GM20431 (cell line): ENCODE measurements around the gene TTC16.
"Not testable (repeated sequence)": the region's sequence is repeated elsewhere in the genome, so short reads cannot be mapped to it uniquely, and the experiment has no call there.

Experiments used
- in situ Hi-C: fragments of 300-500 bp; cut with MseI, MboI; formaldehyde crosslinking; loops from one replicate; pipeline ENCODE4 v1.15.0; 2020; ENCODE audit warnings: low sequenced_read_pairs; ENCODE audit not compliant: unreplicated experiment

The TTC16 gene

GRCh38 chr9:127739614-127740330, 23.9 kb downstream of the TTC16 start:
- in situ Hi-C loops, result no loop called here

GRCh38 chr9:127741831-127742434, 26.1 kb downstream of the TTC16 start:
- in situ Hi-C loops, result no loop called here

GRCh38 chr9:127742435-127743088, 26.7 kb downstream of the TTC16 start:
- in situ Hi-C loops, result no loop called here

GRCh38 chr9:127744398-127745110, 28.7 kb downstream of the TTC16 start:
- in situ Hi-C loops, result no loop called here

- in situ Hi-C loops, result no loop called here
Observed at GRCh38 chr9:127746959-127747569, 31.2 kb downstream of the TTC16 start.

GRCh38 chr9:127749090-127749787, 33.4 kb downstream of the TTC16 start:
- in situ Hi-C loops, result no loop called here

GRCh38 chr9:127751269-127752054, 35.6 kb downstream of the TTC16 start:
- in situ Hi-C loops, result no loop called here

GRCh38 chr9:127753148-127753547, 37.3 kb downstream of the TTC16 start:
- in situ Hi-C loops, result no loop called here

GRCh38 chr9:127753622-127754021, 37.7 kb downstream of the TTC16 start:
- in situ Hi-C loops, result no loop called here

GRCh38 chr9:127754099-127755060, 38.5 kb downstream of the TTC16 start:
- in situ Hi-C loops, result no loop called here

- in situ Hi-C loops, result no loop called here
Observed at GRCh38 chr9:127755061-127756060, 39.5 kb downstream of the TTC16 start.

- in situ Hi-C loops, result no loop called here
Observed at GRCh38 chr9:127756233-127756632, 40.4 kb downstream of the TTC16 start.

- in situ Hi-C loops, result not testable (repeated sequence)
Observed at GRCh38 chr9:127756776-127757175, 40.9 kb downstream of the TTC16 start.

- in situ Hi-C loops, result no loop called here
Observed at GRCh38 chr9:127758843-127759242, 43.0 kb downstream of the TTC16 start.

GRCh38 chr9:127761061-127761460, 45.2 kb downstream of the TTC16 start:
- in situ Hi-C loops, result no loop called here

- in situ Hi-C loops, result no loop called here
Observed at GRCh38 chr9:127761491-127761956, 45.6 kb downstream of the TTC16 start.
